DMS 273 treated with DMSO at 0.1 percent for 48 hours (cell line): Measurements from ENCODE around the gene SIGLEC9.
A peak's percentile ranks its signal among the peaks of the same experiment; 100 is the strongest.
"Not testable (repeated sequence)": the region's sequence is repeated elsewhere in the genome, so short reads cannot be mapped to it uniquely, and the experiment has no call there.

Source experiments
- DNase-seq: peaks from one replicate; lab custom pipeline; 2025; lab: John Stamatoyannopoulos, UW

The SIGLEC9 gene

GRCh38 chr19:51123802-51124201, 904 bp upstream of the SIGLEC9 start:
- DNase-seq = no peak

- no peak for DNase-seq
Measured at GRCh38 chr19:51124216-51124615, 490 bp upstream of the SIGLEC9 start.

GRCh38 chr19:51125421-51126075, 842 bp downstream of the SIGLEC9 start:
- no peak for DNase-seq

GRCh38 chr19:51127032-51127431, 2.3 kb downstream of the SIGLEC9 start:
- DNase-seq = no peak

GRCh38 chr19:51127755-51128154, 3.0 kb downstream of the SIGLEC9 start:
- no peak for DNase-seq

- no peak for DNase-seq
Measured at GRCh38 chr19:51128227-51128626, 3.5 kb downstream of the SIGLEC9 start.

GRCh38 chr19:51129716-51130115, 5.0 kb downstream of the SIGLEC9 start:
- no peak for DNase-seq

- DNase-seq = peak; percentile 20
Measured at GRCh38 chr19:51131780-51132680, 7.3 kb downstream of the SIGLEC9 start.

- no peak for DNase-seq
Measured at GRCh38 chr19:51135004-51135403, 10.3 kb downstream of the SIGLEC9 start.

GRCh38 chr19:51135986-51136762, 11.5 kb downstream of the SIGLEC9 start:
- DNase-seq = no peak

- no peak for DNase-seq
Measured at GRCh38 chr19:51136851-51137551, 12.3 kb downstream of the SIGLEC9 start.

GRCh38 chr19:51137792-51138425, 13.2 kb downstream of the SIGLEC9 start:
- no peak for DNase-seq

- DNase-seq = no peak
Measured at GRCh38 chr19:51138549-51138979, 13.9 kb downstream of the SIGLEC9 start.

- no peak for DNase-seq
Measured at GRCh38 chr19:51139299-51140014, 14.8 kb downstream of the SIGLEC9 start.

- no peak for DNase-seq
Measured at GRCh38 chr19:51140441-51140840, 15.7 kb downstream of the SIGLEC9 start.

GRCh38 chr19:51141181-51141580, 16.5 kb downstream of the SIGLEC9 start:
- no peak for DNase-seq

GRCh38 chr19:51142119-51142518, 17.4 kb downstream of the SIGLEC9 start, which contains the start of gene SIGLEC7:
Gene SIGLEC7 (plus strand): TSS chr19:51142301. CDS start chr19:51142370, 69 bp downstream.
- DNase-seq = no peak

GRCh38 chr19:51142809-51143475, 18.2 kb downstream of the SIGLEC9 start:
- not testable (repeated sequence) for DNase-seq

GRCh38 chr19:51143486-51143885, 18.8 kb downstream of the SIGLEC9 start:
- no peak for DNase-seq

- no peak for DNase-seq
Measured at GRCh38 chr19:51144482-51145045, 19.9 kb downstream of the SIGLEC9 start.
